SKM-1 (cell line): ENCODE results near the gene LUC7L.
"Not testable (repeated sequence)": the region's sequence is repeated elsewhere in the genome, so short reads cannot be mapped to it uniquely, and the experiment has no call there.

ENCODE experiments used
- DNase-seq: peaks from one replicate; lab custom pipeline; 2025; ENCODE audit not compliant: unreplicated experiment; lab: John Stamatoyannopoulos, UW

The LUC7L gene

GRCh38 chr16:230949-231348, 1.7 kb upstream of the LUC7L start:
- DNase-seq: no peak

GRCh38 chr16:230351-230750, 1.1 kb upstream of the LUC7L start:
- not testable (repeated sequence) for DNase-seq

- no peak for DNase-seq
Measured at GRCh38 chr16:229731-230281, 557 bp upstream of the LUC7L start.

GRCh38 chr16:228151-228851, 948 bp downstream of the LUC7L start:
- no peak for DNase-seq

GRCh38 chr16:220021-220420, 9.2 kb downstream of the LUC7L start:
- DNase-seq: no peak

GRCh38 chr16:212999-213398, 16.2 kb downstream of the LUC7L start:
- no peak for DNase-seq

- not testable (repeated sequence) for DNase-seq
Measured at GRCh38 chr16:211631-212180, 17.5 kb downstream of the LUC7L start.

GRCh38 chr16:209359-209758, 19.9 kb downstream of the LUC7L start:
- not testable (repeated sequence) for DNase-seq

- not testable (repeated sequence) for DNase-seq
Measured at GRCh38 chr16:204046-204445, 25.2 kb downstream of the LUC7L start.

GRCh38 chr16:203246-203645, 26.0 kb downstream of the LUC7L start:
- DNase-seq: no peak

- DNase-seq: no peak
Measured at GRCh38 chr16:200388-200787, 28.9 kb downstream of the LUC7L start.

GRCh38 chr16:194516-194915, 34.7 kb downstream of the LUC7L start:
- no peak for DNase-seq

GRCh38 chr16:193441-193840, 35.8 kb downstream of the LUC7L start:
- no peak for DNase-seq

GRCh38 chr16:192686-193085, 36.6 kb downstream of the LUC7L start:
- DNase-seq: no peak

GRCh38 chr16:191831-192230, 37.4 kb downstream of the LUC7L start:
- no peak for DNase-seq

GRCh38 chr16:189604-190186, 39.6 kb downstream of the LUC7L start:
- no peak for DNase-seq

GRCh38 chr16:188674-189073, 40.6 kb downstream of the LUC7L start:
- no peak for DNase-seq

- DNase-seq: no peak
Measured at GRCh38 chr16:187330-187729, 41.9 kb downstream of the LUC7L start.

- no peak for DNase-seq
Measured at GRCh38 chr16:185691-186090, 43.6 kb downstream of the LUC7L start.

- no peak for DNase-seq
Measured at GRCh38 chr16:185213-185612, 44.0 kb downstream of the LUC7L start.

GRCh38 chr16:183005-183404, 46.2 kb downstream of the LUC7L start:
- no peak for DNase-seq

- no peak for DNase-seq
Measured at GRCh38 chr16:181565-182021, 47.7 kb downstream of the LUC7L start.
